T-cell (primary cell): ENCODE results near the gene ZSCAN9. TPM values are rescaled to one million over a fixed set of nuclear protein-coding genes. Genes with fewer than 3 reads are reported as not detected.
A peak's percentile ranks its signal among the peaks of the same experiment; 100 is the strongest.

Experiments used
- ATAC-seq, 4 experiments: fragments of 200-7000 bp in 3 of 4; fragments of 150-1000 bp in 1 of 4; cut with Tn5 transposase; replicated peaks in 1 of 4; 1 replicate in 3 of 4; 2 replicates in 1 of 4; pipeline ENCODE4 v1.10.0; 2021; ENCODE audit warnings: moderate library complexity in 3 of 4, mild to moderate bottlenecking in 2 of 4, moderate number of reproducible peaks in 1 of 4
- CTCF ChIA-PET, 2 donors: fragments of 300-600 bp; sonication (Branson Sonifier 250); formaldehyde crosslinking; loops; one replicate each; lab custom pipeline; 2022; ENCODE audit warnings: antibody characterized with exemption in 2 of 2; lab: Charles Lee
- POLR2A ChIA-PET, 2 donors: fragments of 300-600 bp; sonication (Branson Sonifier 250); formaldehyde crosslinking; loops; one replicate each; lab custom pipeline; 2022; ENCODE audit warnings: antibody characterized with exemption in 2 of 2; lab: Charles Lee
- DNase-seq, 35 experiments: peaks; one replicate each; pipeline versions ENCODE4 v3.0.0 to v3.0.0-alpha.2; 2013 to 2023
- H3K27ac ChIP-seq: one replicate; pipeline ENCODE4 v1.5.1; 2013; ENCODE audit warnings: low read length
- H3K27me3 ChIP-seq, 2 experiments: replicated peaks in 1 of 2; 1 replicate in 1 of 2; 2 replicates in 1 of 2; pipeline versions ENCODE4 v1.6.1 to v1.7.0; 2013; ENCODE audit warnings: low read length in 1 of 2, mixed read lengths in 1 of 2; ENCODE audit not compliant: control insufficient read depth in 2 of 2, insufficient read depth in 2 of 2; ENCODE audit errors: extremely low read depth in 1 of 2
- H3K36me3 ChIP-seq, 2 donors: 1 replicate in 1 of 2; 2 replicates in 1 of 2; pipeline versions ENCODE4 v1.6.1 to v1.7.0; 2013; ENCODE audit warnings: low read length in 1 of 2; ENCODE audit not compliant: control insufficient read depth in 2 of 2, insufficient read depth in 1 of 2; ENCODE audit errors: extremely low read depth in 1 of 2
- H3K4me1 ChIP-seq, 2 experiments: 1 replicate in 1 of 2; 2 replicates in 1 of 2; pipeline versions ENCODE4 v1.6.1 to v1.7.0; 2013; ENCODE audit warnings: low read length in 2 of 2, mixed read lengths in 1 of 2; ENCODE audit not compliant: insufficient read depth in 2 of 2, control insufficient read depth in 1 of 2; ENCODE audit errors: extremely low read depth in 1 of 2
- H3K4me3 ChIP-seq, 2 donors: 1 replicate in 1 of 2; 2 replicates in 1 of 2; pipeline versions ENCODE4 v1.5.1 to v1.7.0; 2013; ENCODE audit warnings: mild to moderate bottlenecking in 2 of 2, low read length in 1 of 2, moderate library complexity in 1 of 2; ENCODE audit not compliant: control insufficient read depth in 1 of 2; ENCODE audit errors: extremely low read depth in 1 of 2
- H3K9me3 ChIP-seq: 2 replicates; pipeline ENCODE4 v1.7.0; 2013
- H3K27ac Mint-ChIP-seq, 2 donors: one replicate each; pipeline ENCODE4 v1.8.0; 2020 to 2021; ENCODE audit warnings: mild to moderate bottlenecking in 2 of 2, mixed read lengths in 2 of 2
- H3K27me3 Mint-ChIP-seq, 2 donors: one replicate each; pipeline ENCODE4 v1.8.0; 2021 to 2022; ENCODE audit warnings: mixed read lengths in 2 of 2
- H3K36me3 Mint-ChIP-seq: one replicate; pipeline ENCODE4 v1.8.0; 2021; ENCODE audit warnings: mixed read lengths
- H3K4me1 Mint-ChIP-seq, 3 donors: one replicate each; pipeline ENCODE4 v1.8.0; 2020 to 2022; ENCODE audit warnings: mixed read lengths in 3 of 3, mild to moderate bottlenecking in 1 of 3
- H3K4me3 Mint-ChIP-seq, 3 donors: one replicate each; pipeline ENCODE4 v1.8.0; 2020 to 2022; ENCODE audit warnings: mild to moderate bottlenecking in 3 of 3, mixed read lengths in 3 of 3, moderate library complexity in 3 of 3
- H3K9me3 Mint-ChIP-seq, 3 donors: one replicate each; pipeline ENCODE4 v1.8.0; 2020 to 2022; ENCODE audit warnings: mixed read lengths in 3 of 3
- WGBS: methylation state at CpG from one replicate; pipeline ENCODE4 v1.1.5; 2013; ENCODE audit warnings: missing lambda C conversion rate; ENCODE audit not compliant: insufficient coverage; 5-methylcytosine and 5-hydroxymethylcytosine counted together
- total RNA-seq, 35 experiments: library from RNA in 6 of 35; stranded (reverse) in 6 of 35; fragments of 120-200 nt in 1 of 35; gene quantifications; one replicate each; pipeline versions ENCODE4 v1.2.1 to v1.2.4 and lab custom pipeline; 2013 to 2026

The ZSCAN9 gene
- total RNA-seq, 5 donors from 2014 or later (not counting 1 experiment from before 2014, with no cell fraction given): 1.5 to 4.2 (median 3.0) TPM

DNA sequence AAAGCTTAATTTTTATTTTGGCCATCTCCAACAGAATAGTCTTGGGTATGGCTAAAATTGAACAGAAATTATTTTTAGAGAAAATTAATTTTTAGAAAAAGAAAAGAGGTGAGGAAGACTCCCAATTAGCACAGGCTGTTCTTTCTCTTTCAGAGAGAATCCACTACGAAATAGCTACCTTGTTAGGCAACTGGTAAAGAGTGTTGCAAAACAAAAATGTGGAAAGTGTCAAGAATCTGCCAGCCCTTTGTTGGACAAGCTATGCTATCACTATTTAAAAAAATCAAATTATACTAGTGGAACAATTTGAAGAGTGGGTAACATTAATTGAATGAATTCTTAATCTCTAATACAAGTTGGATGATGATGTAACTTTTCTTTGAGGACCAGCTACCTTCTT, 19.2 kb upstream of the ZSCAN9 start:
- POLR2A ChIA-PET: interaction anchor here (0.5 to 0.7 kb wide), 2 partner anchors 17 to 59 kb away, joined by 3 to 4 read pairs; no protein-coding TSS in a partner anchor
- H3K27ac Mint-ChIP-seq: no peak overlapping the region
- H3K27me3 Mint-ChIP-seq: peaks cover 62 to 68% of the 10 kb centered on the region in 2 donors
- Histone ChIP-seq H3K36me3 (no peaks in the 10 kb centered on the region), H3K27ac (no peak overlapping the region), H3K27me3 (peaks cover 29 to 30% of the 10 kb centered on the region in 2 experiments), H3K4me3 (no peak overlapping the region), H3K9me3 (peaks cover 2% of the 10 kb centered on the region), H3K4me1 (peaks cover 0 to 13% of the 10 kb centered on the region in 2 experiments)
- ATAC-seq: no peak
- H3K36me3 Mint-ChIP-seq: no peaks in the 10 kb centered on the region
- H3K9me3 Mint-ChIP-seq: peaks cover 9 to 35% (median 20%) of the 10 kb centered on the region in 3 donors
- peaks cover 19 to 24% (median 20%) of the 10 kb centered on the region in 3 donors for H3K4me1 Mint-ChIP-seq
- DNase-seq: no peak
- WGBS: no CpG with 5 or more reads among the region's 1 CpG
- CTCF ChIA-PET: interaction anchor here in 1 of 2 donors (1.0 kb wide), 1 partner anchor 14 kb away, joined by 3 read pairs; no protein-coding TSS in a partner anchor
- H3K4me3 Mint-ChIP-seq: no peak overlapping the region

DNA sequence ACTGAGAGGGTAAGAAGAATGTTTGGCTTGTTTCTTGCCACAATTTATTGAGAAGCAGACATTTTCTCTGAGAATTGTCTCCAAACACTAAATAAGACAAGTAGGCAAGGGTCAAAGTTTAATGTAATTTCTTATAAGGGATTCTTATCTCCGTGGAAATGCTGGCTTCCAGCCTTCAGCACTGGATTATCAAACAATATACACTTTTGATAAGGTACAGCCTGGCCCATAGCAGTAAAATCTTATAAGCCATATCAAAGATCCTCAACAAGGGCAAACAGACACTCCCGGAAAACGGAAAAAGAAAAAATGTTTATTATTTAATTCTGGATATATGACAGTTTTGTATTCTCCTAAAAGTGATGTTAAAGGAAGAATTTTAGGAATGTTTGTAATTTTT, 18.5 kb upstream of the ZSCAN9 start:
- H3K9me3 Mint-ChIP-seq: peaks cover 9 to 35% (median 20%) of the 10 kb centered on the region in 3 donors
- H3K4me1 Mint-ChIP-seq: peaks cover 20 to 25% (median 20%) of the 10 kb centered on the region in 3 donors
- Histone ChIP-seq H3K27ac (no peak overlapping the region), H3K9me3 (peaks cover 2% of the 10 kb centered on the region), H3K27me3 (peaks cover 33 to 35% of the 10 kb centered on the region in 2 experiments), H3K4me3 (no peak overlapping the region), H3K36me3 (no peaks in the 10 kb centered on the region), H3K4me1 (peaks cover 0 to 13% of the 10 kb centered on the region in 2 experiments)
- no peak overlapping the region for H3K4me3 Mint-ChIP-seq
- DNase-seq: no peak
- no peaks in the 10 kb centered on the region for H3K36me3 Mint-ChIP-seq
- no CpG with 5 or more reads among the region's 3 CpGs for WGBS
- H3K27ac Mint-ChIP-seq: no peak overlapping the region
- CTCF ChIA-PET: interaction anchor here in 1 of 2 donors (0.6 kb wide), 1 partner anchor 82 kb away, joined by 3 read pairs; no protein-coding TSS in a partner anchor
- H3K27me3 Mint-ChIP-seq: peaks cover 63 to 69% of the 10 kb centered on the region in 2 donors
- POLR2A ChIA-PET: no interaction called here
- ATAC-seq: no peak

DNA sequence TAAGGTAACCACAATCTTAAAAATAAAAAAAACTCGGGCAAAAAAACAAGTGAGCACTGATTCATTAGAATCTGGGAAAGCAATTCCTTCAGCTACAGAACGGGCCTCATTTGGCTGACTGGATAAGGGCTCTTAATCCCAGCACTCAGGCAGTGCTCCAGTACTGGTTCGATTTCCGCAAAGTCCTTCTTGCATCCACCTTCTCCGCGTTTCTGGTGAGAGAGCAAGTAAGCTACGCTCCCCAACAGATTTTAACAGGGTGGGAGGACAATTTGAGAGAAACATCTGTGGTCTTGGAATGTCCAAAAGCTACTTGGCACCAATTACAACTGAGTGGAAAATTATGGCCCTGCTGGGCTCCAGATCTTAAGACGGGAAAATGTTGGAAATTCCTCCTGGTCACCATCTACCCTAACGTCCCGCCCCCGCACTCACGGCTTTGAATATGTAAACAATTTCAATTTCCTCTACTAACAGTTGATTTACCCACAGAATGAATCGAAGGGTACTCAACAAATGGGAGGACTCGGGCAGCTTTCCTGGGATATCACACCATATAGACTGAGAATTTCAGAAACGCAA, 18.1 kb upstream of the ZSCAN9 start:
- WGBS: 8% methylated on average over 12 of the region's 15 CpGs
- Histone ChIP-seq H3K27me3 (peaks cover 34 to 40% of the 10 kb centered on the region in 2 experiments), H3K36me3 (no peaks in the 10 kb centered on the region), H3K9me3 (peaks cover 2% of the 10 kb centered on the region), H3K4me3 (peak overlapping the region in 1 of 2 donors; percentile 53), H3K27ac (no peak overlapping the region), H3K4me1 (peaks cover 0 to 16% of the 10 kb centered on the region in 2 experiments)
- peaks cover 9 to 35% (median 20%) of the 10 kb centered on the region in 3 donors for H3K9me3 Mint-ChIP-seq
- DNase-seq (no peak), ATAC-seq (no peak)
- ChIA-PET POLR2A (no interaction called here), CTCF (interaction anchor here in 1 of 2 donors (0.6 kb wide), 1 partner anchor 82 kb away, joined by 3 read pairs; no protein-coding TSS in a partner anchor)
- H3K4me1 Mint-ChIP-seq: peaks cover 22 to 26% (median 24%) of the 10 kb centered on the region in 3 donors
- H3K36me3 Mint-ChIP-seq: no peaks in the 10 kb centered on the region
- peaks cover 68 to 74% of the 10 kb centered on the region in 2 donors for H3K27me3 Mint-ChIP-seq
- no peak overlapping the region for H3K27ac Mint-ChIP-seq
- peak overlapping the region in 2 of 3 donors; percentile 59 to 66 for H3K4me3 Mint-ChIP-seq

DNA sequence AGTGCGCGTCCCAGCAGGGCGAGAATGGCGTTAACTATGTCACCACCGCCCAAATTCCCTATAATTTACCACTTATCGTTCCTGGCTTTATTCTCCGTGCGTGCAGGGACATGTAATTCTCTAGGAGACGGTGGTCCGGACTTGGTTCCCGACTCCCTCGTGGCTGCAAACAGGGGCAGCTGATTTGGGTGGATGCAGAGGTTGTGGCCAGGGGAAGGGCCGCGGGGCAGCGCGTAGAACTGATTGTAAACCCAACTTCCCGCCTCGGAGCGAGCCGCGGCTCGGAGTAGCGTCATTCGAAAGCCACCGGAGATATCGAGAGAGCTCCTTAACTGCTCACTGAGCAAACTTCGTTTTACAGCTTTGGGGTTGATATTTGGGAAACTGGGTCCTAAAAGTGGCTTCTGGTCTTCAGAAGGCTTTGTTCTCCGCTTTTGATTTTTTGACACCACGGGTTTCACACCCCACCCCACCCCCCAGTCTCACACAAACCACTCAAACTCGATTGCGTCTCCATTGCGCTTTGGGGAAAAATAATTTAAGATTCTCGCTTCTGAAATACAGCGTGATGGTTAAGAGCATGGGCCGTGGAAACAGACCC, 17.5 kb upstream of the ZSCAN9 start:
- Histone ChIP-seq H3K27ac (no peak overlapping the region), H3K27me3 (peaks cover 37 to 46% of the 10 kb centered on the region in 2 experiments), H3K4me3 (peak overlapping the region in 1 of 2 donors; percentile 53), H3K9me3 (peaks cover 2% of the 10 kb centered on the region), H3K4me1 (peaks cover 0 to 22% of the 10 kb centered on the region in 2 experiments), H3K36me3 (no peaks in the 10 kb centered on the region)
- ChIA-PET POLR2A (no interaction called here), CTCF (no interaction called here)
- 0% methylated on average over 13 of the region's 35 CpGs for WGBS
- peaks cover 74 to 77% of the 10 kb centered on the region in 2 donors for H3K27me3 Mint-ChIP-seq
- H3K27ac Mint-ChIP-seq: peak overlapping the region in 1 of 2 donors; percentile 62
- peak overlapping the region; percentile 10 to 66 (median 59) for H3K4me3 Mint-ChIP-seq
- ATAC-seq (peak in 2 of 4 experiments; percentile 35 to 51), DNase-seq (peak in 3 of 35 experiments; percentile 6 to 35 (median 7))
- peaks cover 9 to 35% (median 17%) of the 10 kb centered on the region in 3 donors for H3K9me3 Mint-ChIP-seq
- peaks cover 24 to 26% (median 24%) of the 10 kb centered on the region in 3 donors for H3K4me1 Mint-ChIP-seq
- H3K36me3 Mint-ChIP-seq: no peaks in the 10 kb centered on the region

DNA sequence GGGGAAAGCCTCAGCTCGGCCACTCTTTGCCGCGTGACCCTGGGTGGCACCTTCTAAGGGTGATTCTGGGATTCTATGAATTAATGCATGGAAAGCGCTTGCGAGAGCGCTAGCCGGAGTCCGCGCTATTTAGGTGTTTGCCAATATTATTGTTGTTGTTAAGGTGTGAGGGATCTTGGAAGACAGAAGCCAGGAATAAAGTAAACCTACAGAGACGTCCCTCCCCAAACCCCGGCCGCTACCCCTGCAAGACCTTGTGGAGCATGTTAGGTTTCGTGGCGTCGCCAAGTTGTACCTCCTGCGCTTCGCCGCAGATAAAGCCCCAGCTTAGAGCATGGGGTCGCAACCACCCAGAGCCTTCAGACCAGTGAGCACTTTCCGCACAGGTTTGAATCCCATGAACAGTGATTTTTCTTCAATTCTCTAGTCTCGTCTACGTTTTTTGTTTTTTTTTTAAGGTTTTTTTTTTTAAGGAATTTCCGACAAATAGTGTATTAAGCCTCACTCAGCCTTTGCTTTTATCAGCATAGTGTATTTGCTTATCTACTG, 16.9 kb upstream of the ZSCAN9 start:
- Mint-ChIP-seq H3K4me1 (peaks cover 25 to 29% (median 27%) of the 10 kb centered on the region in 3 donors), H3K27ac (no peak overlapping the region), H3K9me3 (peaks cover 9 to 32% (median 17%) of the 10 kb centered on the region in 3 donors), H3K36me3 (no peaks in the 10 kb centered on the region), H3K4me3 (no peak overlapping the region), H3K27me3 (peaks cover 79 to 82% of the 10 kb centered on the region in 2 donors)
- Histone ChIP-seq H3K4me1 (peaks cover 2 to 26% of the 10 kb centered on the region in 2 experiments), H3K36me3 (no peaks in the 10 kb centered on the region), H3K27me3 (peaks cover 42 to 48% of the 10 kb centered on the region in 2 experiments), H3K4me3 (peak overlapping the region in 1 of 2 donors; percentile 53), H3K27ac (no peak overlapping the region), H3K9me3 (peaks cover 5% of the 10 kb centered on the region)
- ChIA-PET POLR2A (no interaction called here), CTCF (no interaction called here)
- ATAC-seq (no peak), DNase-seq (no peak)
- 9% methylated on average over 13 of the region's 23 CpGs for WGBS
